IMR-90 (cell line): Measurements from ENCODE around the gene ADGRV1. TPM values are rescaled to one million over a fixed set of nuclear protein-coding genes. Genes with fewer than 3 reads are reported as not detected.

Source experiments
- ATAC-seq: fragments of 200-7000 bp; cut with Tn5 transposase; 2 replicates; pipeline ENCODE4 v1.9.1; 2020; ENCODE audit warnings: low read depth, mild to moderate bottlenecking, moderate library complexity
- BruUV-seq: library from RNA; stranded (reverse); fragments of 400-500 nt; replicated peaks from 2 replicates; lab custom pipeline; 2021; lab: Mats Ljungman, UMichigan
- CTCF ChIA-PET: fragments of 300-600 bp; formaldehyde crosslinking; extraction: SDS; loops from one replicate; lab custom pipeline; 2021; ENCODE audit warnings: antibody characterized with exemption; lab: Yijun Ruan, JAX
- POLR2A ChIA-PET: fragments of 300-600 bp; sonication (Branson Sonifier 250); formaldehyde crosslinking; loops from one replicate; lab custom pipeline; 2022; ENCODE audit warnings: antibody characterized with exemption; ENCODE audit not compliant: unreplicated experiment; lab: Charles Lee
- DNase-seq: peaks from one replicate; pipeline ENCODE4 v3.0.0; 2013
- H2AFZ ChIP-seq: replicated peaks from 2 replicates; pipeline ENCODE3; 2013; ENCODE audit warnings: low read length, mild to moderate bottlenecking; ENCODE audit not compliant: poor library complexity
- H2AK5ac ChIP-seq: 2 replicates; pipeline ENCODE4 v1.6.1; 2013; ENCODE audit warnings: low read depth, low read length, inconsistent platforms
- H2AK9ac ChIP-seq: replicated peaks from 2 replicates; pipeline ENCODE3; 2013; ENCODE audit warnings: mild to moderate bottlenecking, low read depth, low read length, moderate library complexity; ENCODE audit not compliant: poor library complexity
- H2BK120ac ChIP-seq: 2 replicates; pipeline ENCODE4 v1.6.1; 2013; ENCODE audit warnings: low read depth, low read length, inconsistent platforms
- H2BK15ac ChIP-seq: 3 replicates; pipeline ENCODE4 v1.6.1; 2013; ENCODE audit warnings: low read depth, low read length, inconsistent platforms
- H2BK20ac ChIP-seq: 2 replicates; pipeline ENCODE4 v1.6.1; 2013; ENCODE audit warnings: low read depth, mild to moderate bottlenecking, inconsistent platforms, low read length, moderate library complexity
- H2BK5ac ChIP-seq: 2 replicates; pipeline ENCODE4 v1.6.1; 2013; ENCODE audit warnings: mild to moderate bottlenecking, low read depth, low read length, inconsistent platforms; ENCODE audit not compliant: poor library complexity, severe bottlenecking
- H3K14ac ChIP-seq: replicated peaks from 2 replicates; pipeline ENCODE4 v1.6.1; 2013; ENCODE audit warnings: low read depth, low read length, inconsistent platforms
- H3K18ac ChIP-seq: 2 replicates; pipeline ENCODE4 v1.6.1; 2013; ENCODE audit warnings: low read depth, low read length, control low read depth
- H3K23ac ChIP-seq: 2 replicates; pipeline ENCODE4 v1.6.1; 2013; ENCODE audit warnings: low read depth, low read length, inconsistent platforms
- H3K27ac ChIP-seq: 2 replicates; pipeline ENCODE4 v1.5.1; 2013; ENCODE audit warnings: mild to moderate bottlenecking, control low read depth, low read length; ENCODE audit not compliant: insufficient read depth
- H3K27me3 ChIP-seq: 2 replicates; pipeline ENCODE4 v1.6.1; 2013; ENCODE audit warnings: low read length; ENCODE audit not compliant: control insufficient read depth, insufficient read depth
- H3K36me3 ChIP-seq: 2 replicates; pipeline ENCODE4 v1.6.1; 2013; ENCODE audit warnings: low read length, mixed read lengths; ENCODE audit not compliant: control insufficient read depth, insufficient read depth
- H3K4ac ChIP-seq: 2 replicates; pipeline ENCODE4 v1.6.1; 2013; ENCODE audit warnings: low read depth, low read length, inconsistent platforms
- H3K4me1 ChIP-seq: 2 replicates; pipeline ENCODE4 v1.6.1; 2013; ENCODE audit warnings: low read length, mixed read lengths; ENCODE audit not compliant: control insufficient read depth, insufficient read depth
- H3K4me2 ChIP-seq: 2 replicates; pipeline ENCODE4 v1.6.1; 2013; ENCODE audit warnings: low read depth, mild to moderate bottlenecking, control low read depth, low read length, moderate library complexity
- H3K4me3 ChIP-seq: 2 replicates; pipeline ENCODE4 v1.5.1; 2013; ENCODE audit warnings: low read depth, mild to moderate bottlenecking, control low read depth, low read length, moderate library complexity; ENCODE audit not compliant: insufficient read depth
- H3K56ac ChIP-seq: 2 replicates; pipeline ENCODE4 v1.6.1; 2013; ENCODE audit warnings: low read length, inconsistent platforms; ENCODE audit not compliant: insufficient read depth; ENCODE audit errors: extremely low read depth
- H3K79me1 ChIP-seq, 2 experiments: 2 replicates each; pipeline ENCODE4 v1.6.1; 2013; ENCODE audit warnings: low read length in 2 of 2, inconsistent platforms in 1 of 2, low read depth in 1 of 2
- H3K9ac ChIP-seq: 2 replicates; pipeline ENCODE4 v1.6.1; 2013; ENCODE audit warnings: low read depth, low read length, control low read depth
- H3K9me1 ChIP-seq: 2 replicates; pipeline ENCODE4 v1.6.1; 2013; ENCODE audit warnings: low read length, inconsistent platforms; ENCODE audit not compliant: insufficient read depth
- H3K9me3 ChIP-seq: 2 replicates; pipeline ENCODE4 v1.6.1; 2013; ENCODE audit warnings: low read length; ENCODE audit not compliant: control insufficient read depth, insufficient read depth
- H4K20me1 ChIP-seq: 2 replicates; pipeline ENCODE4 v1.6.1; 2013; ENCODE audit warnings: low read length, inconsistent platforms; ENCODE audit not compliant: insufficient read depth
- H4K5ac ChIP-seq: 2 replicates; pipeline ENCODE4 v1.6.1; 2013; ENCODE audit warnings: mild to moderate bottlenecking, low read depth, low read length, control low read depth
- H4K8ac ChIP-seq, 2 experiments: 2 replicates each; pipeline ENCODE4 v1.6.1; 2013; ENCODE audit warnings: low read depth in 2 of 2, low read length in 2 of 2, control low read depth in 1 of 2, inconsistent platforms in 1 of 2
- H4K91ac ChIP-seq: 2 replicates; pipeline ENCODE4 v1.6.1; 2013; ENCODE audit warnings: low read depth, low read length, inconsistent platforms; ENCODE audit not compliant: insufficient read depth
- CEBPB ChIP-seq: IDR thresholded peaks from 2 replicates; pipeline ENCODE4 v1.6.1; 2012; ENCODE audit warnings: low read depth, low read length, improper control_type of control experiment
- WGBS, 2 experiments: methylation state at CpG; one replicate each; pipeline versions ENCODE4 v1.1.5 to v1.1.7; 2013; ENCODE audit warnings: missing lambda C conversion rate in 2 of 2; ENCODE audit not compliant: insufficient read length in 1 of 2; ENCODE audit errors: extremely low coverage in 2 of 2; 5-methylcytosine and 5-hydroxymethylcytosine counted together
- dilution Hi-C: fragments of 300-500 bp; cut with HindIII; formaldehyde crosslinking; loops from one replicate; pipeline ENCODE4 v1.14.3; 2018; ENCODE audit warnings: low sequenced_read_pairs; ENCODE audit not compliant: unreplicated experiment
- in situ Hi-C: fragments of 300-500 bp; cut with MboI; formaldehyde crosslinking; loops from 3 replicates; pipeline ENCODE4 v1.14.3; 2019; ENCODE audit warnings: low sequenced_read_pairs, inconsistent platforms, mixed read lengths
- intact Hi-C: fragments of 100-400 bp; cut with micrococcal nuclease; formaldehyde crosslinking; loops from 2 replicates; pipeline ENCODE4 v1.10.0; 2022
- polyA plus RNA-seq, 3 experiments: library from polyadenylated mRNA; depleted of rRNA; stranded (reverse); fragments of >200 nt; gene quantifications; 2 replicates each; pipeline ENCODE4 v1.2.3, GENCODE V29; 2012; ENCODE audit warnings: low replicate concordance in 1 of 3
- total RNA-seq: library from RNA; depleted of rRNA; stranded (reverse); fragments of >200 nt; gene quantifications from 2 replicates; pipeline ENCODE4 v1.2.3, GENCODE V29; 2012

ADGRV1 gene
- total and polyA plus RNA-seq, 2 of the 4 experiments (the other 2 are of a cell fraction): under 0.01 TPM; not detected in 1

- dilution Hi-C loops: no loop called here
- H3K79me1 ChIP-seq: no peaks in the 10 kb centered on the region
- no peak overlapping the region for H3K4ac ChIP-seq
- H2AK5ac ChIP-seq: no peak overlapping the region
- no peaks in the 10 kb centered on the region for H3K27me3 ChIP-seq
- intact Hi-C loops: no loop called here
- no TSS peak for BruUV-seq
- no peak overlapping the region; the same call in 1 of the 2 replicates for H2BK120ac ChIP-seq
- no peak overlapping the region for H3K27ac ChIP-seq
- no peak overlapping the region for H2AK9ac ChIP-seq
- no peak overlapping the region for H3K56ac ChIP-seq
- H3K14ac ChIP-seq: no peak overlapping the region
- H3K9me1 ChIP-seq: peaks cover 3% of the 10 kb centered on the region; the same call in 1 of the 2 replicates
- peak overlapping the region; percentile 54; the same call in 1 of the 2 replicates for H4K91ac ChIP-seq
- ChIA-PET POLR2A (no interaction called here), CTCF (no interaction called here)
- H3K36me3 ChIP-seq: no peaks in the 10 kb centered on the region
- in situ Hi-C loops: no loop called here
- peak overlapping the region; percentile 73; the same call in 1 of the 2 replicates for H4K5ac ChIP-seq
- DNase-seq (no peak), ATAC-seq (no peak)
- peak overlapping the region; percentile 93; the same call in 1 of the 2 replicates for H3K18ac ChIP-seq
- WGBS, 2 experiments: no CpG with 5 or more reads among the region's 3 CpGs
- no peak for TF ChIP-seq CEBPB
- H2BK5ac ChIP-seq: no peak overlapping the region
- H3K23ac ChIP-seq: no peak overlapping the region
- H3K9me3 ChIP-seq: no peaks in the 10 kb centered on the region
- no peak overlapping the region for H2AFZ ChIP-seq
- no peak overlapping the region for H2BK20ac ChIP-seq
- H4K8ac ChIP-seq: 0 out of 4 replicates have a peak overlapping the region, but pooled peaks of 1 of the 2 experiments have one; percentile 3
- H3K4me3 ChIP-seq: no peak overlapping the region
- H4K20me1 ChIP-seq: no peaks in the 10 kb centered on the region
- no peak overlapping the region for H3K9ac ChIP-seq
- no peak overlapping the region for H3K4me2 ChIP-seq
- H2BK15ac ChIP-seq: no peak overlapping the region; the same call in 2 of the 3 replicates
- peaks cover 4% of the 10 kb centered on the region for H3K4me1 ChIP-seq
Measured at GRCh38 chr5:90985341-90985740, 426.7 kb downstream of the ADGRV1 start.
